Measurements from ENCODE around the gene AEBP2. TPM values are rescaled to one million over a fixed set of nuclear protein-coding genes. Genes with fewer than 3 reads are reported as not detected.

Gene AEBP2
- total and polyA plus RNA-seq, 2 of the 13 experiments (the other 11 are each of a cell fraction or from before 2014, with no cell fraction given): 9.2 to 17.9 TPM

DNA sequence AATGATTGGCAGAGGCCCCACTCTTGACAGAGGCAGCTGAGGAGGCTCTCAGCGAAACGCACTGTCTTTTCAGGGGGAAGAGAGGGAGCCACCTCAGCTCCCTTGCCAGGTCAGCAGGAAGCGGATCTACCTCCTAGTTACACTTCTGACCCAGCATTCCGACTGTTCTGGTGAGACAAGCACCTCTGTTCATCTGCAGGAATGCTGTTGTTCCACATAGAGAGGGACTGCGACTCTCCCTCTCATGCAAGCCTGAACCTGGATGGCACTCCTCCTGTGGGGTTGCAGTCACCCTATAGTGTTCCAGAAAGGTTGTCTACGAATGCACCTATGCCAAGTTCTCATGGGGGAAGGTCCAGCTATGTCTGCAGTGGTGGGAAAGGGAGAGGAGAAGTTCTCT, 37.1 kb upstream of the AEBP2 start:
- whole genome bisulfite sequencing (ENCODE audit: low lambda C conversion rate): 0% methylated on average over 2 of the region's 6 CpGs
- POLR2A ChIA-PET: interaction anchor here (0.9 to 2.0 kb wide), 2 partner anchors 11 to 37 kb away, joined by 3 to 8 read pairs; partner anchors contain the start of gene AEBP2
- in situ Hi-C loops (cut with HindIII; ENCODE audit: extremely low pct_ligation_motif_present, low pct_unique_long_range_greater_than_20kb) (no loop called here), intact Hi-C loops (cut with micrococcal nuclease; ENCODE audit: unreplicated experiment) (loop anchor here (5.0 kb wide), 1 partner anchor 35 kb away; the partner anchor contains the start of gene AEBP2)
- CTCF ChIA-PET (ENCODE audit: low intra/inter-chr PET ratio, low total read pairs): no interaction called here
- TF ChIP-seq FOXK2 (IDR thresholded peaks at IDR 0.05): no peak
- no peak for TF ChIP-seq TP53 (CRISPR knock-in tag; conservative IDR thresholded peaks at IDR 0.05)
- TF ChIP-seq, protein P1, sequence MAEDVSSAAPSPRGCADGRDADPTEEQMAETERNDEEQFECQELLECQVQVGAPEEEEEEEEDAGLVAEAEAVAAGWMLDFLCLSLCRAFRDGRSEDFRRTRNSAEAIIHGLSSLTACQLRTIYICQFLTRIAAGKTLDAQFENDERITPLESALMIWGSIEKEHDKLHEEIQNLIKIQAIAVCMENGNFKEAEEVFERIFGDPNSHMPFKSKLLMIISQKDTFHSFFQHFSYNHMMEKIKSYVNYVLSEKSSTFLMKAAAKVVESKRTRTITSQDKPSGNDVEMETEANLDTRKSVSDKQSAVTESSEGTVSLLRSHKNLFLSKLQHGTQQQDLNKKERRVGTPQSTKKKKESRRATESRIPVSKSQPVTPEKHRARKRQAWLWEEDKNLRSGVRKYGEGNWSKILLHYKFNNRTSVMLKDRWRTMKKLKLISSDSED (CRISPR knock-in tag; IDR thresholded peaks at IDR 0.05): no peak
- peak; percentile 57 for TF ChIP-seq TEAD3 (CRISPR knock-in tag; optimal IDR thresholded peaks at IDR 0.05; ENCODE audit: borderline replicate concordance)
- 0 out of 4 replicates have a peak, but pooled peaks of 1 of the 2 experiments have one; percentile 3 for TF ChIP-seq MAFK (conservative IDR thresholded peaks at IDR 0.05 in 1 of 2, IDR thresholded peaks at IDR 0.05 in 1 of 2; ENCODE audit: low read length in 2 of 2)
- no peak for TF ChIP-seq TBP (CRISPR knock-in tag; IDR thresholded peaks at IDR 0.05)
- FAIRE-seq (no peak), DNase-seq (ENCODE audit: low spot score) (peak; percentile 15), ATAC-seq (peak; percentile 77)
- H4K20me1 ChIP-seq (ENCODE audit: insufficient read depth, low read length): no peaks in the 10 kb centered on the region
- no peaks in the 10 kb centered on the region for H3K27me3 ChIP-seq (ENCODE audit: control insufficient read depth in 1 of 2, insufficient read depth in 2 of 2, low read length in 2 of 2)
- 0 out of 2 replicates have a peak overlapping the region, but pooled peaks have one; percentile 7 for H3K9ac ChIP-seq (ENCODE audit: insufficient read depth, low read depth, low read length)
- peak overlapping the region in 1 of 3 experiments; percentile 8; a peak in 1 of 6 replicates for H3K4me3 ChIP-seq (replicated peaks in 1 of 3; ENCODE audit: insufficient read depth in 1 of 3, low read depth in 2 of 3, low read length in 3 of 3)
- no peaks in the 10 kb centered on the region for H3K36me3 ChIP-seq (replicated peaks in 1 of 2; ENCODE audit: control insufficient read depth in 1 of 2, insufficient read depth in 2 of 2, low read length in 2 of 2)
- no TSS peak for BruUV-seq (replicated peaks)
- no peaks in the 10 kb centered on the region for H3K9me3 ChIP-seq (ENCODE audit: low read length)
- peak overlapping the region; percentile 24 for H2AFZ ChIP-seq (ENCODE audit: low read length)
- H3K4me1 ChIP-seq (ENCODE audit: insufficient read depth, low read length): peaks cover 29% of the 10 kb centered on the region
- no peak overlapping the region for H3K27ac ChIP-seq (ENCODE audit: extremely low read length, insufficient read depth, low read length)
- H3K79me2 ChIP-seq (ENCODE audit: insufficient read depth, low read length): no peaks in the 10 kb centered on the region
- H3K4me2 ChIP-seq (ENCODE audit: low read depth, low read length): peak overlapping the region; percentile 59

DNA sequence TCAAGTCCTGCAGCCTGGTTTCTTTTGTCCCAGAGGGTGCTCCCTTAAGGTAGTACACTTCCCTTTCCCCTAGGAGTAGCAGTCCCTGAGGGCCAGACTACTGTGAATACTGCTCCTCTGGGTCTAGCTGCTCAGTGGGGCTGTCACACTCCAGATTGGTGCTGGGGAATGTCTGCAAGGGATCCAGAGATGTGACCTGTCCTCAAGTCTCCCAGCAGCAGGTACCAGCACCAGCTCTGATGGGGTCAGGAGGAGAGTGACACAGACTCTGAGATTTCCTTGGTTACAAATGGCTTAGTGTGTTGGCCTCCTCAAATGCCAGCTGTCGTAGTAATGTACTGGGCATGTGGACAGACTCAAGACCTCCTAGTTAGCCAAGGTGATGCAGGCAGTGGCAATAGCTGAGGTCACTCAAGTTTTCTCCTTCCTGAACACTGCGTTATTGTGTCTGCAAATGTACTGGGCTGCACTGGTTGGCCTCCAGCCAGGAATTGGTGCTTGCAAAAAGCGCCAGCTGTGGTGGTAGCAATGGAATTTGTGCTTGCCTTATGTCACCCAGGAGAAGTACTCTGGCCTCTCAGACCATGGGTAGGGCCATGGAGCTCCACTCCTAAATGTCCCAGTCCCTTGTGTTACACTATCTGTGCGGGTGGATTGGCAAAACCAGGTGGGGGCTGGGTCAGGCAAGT, 36.4 kb upstream of the AEBP2 start:
- H3K4me2 ChIP-seq (ENCODE audit: low read depth, low read length): peak overlapping the region; percentile 59
- DNase-seq (ENCODE audit: low spot score): peak; percentile 78
- TF ChIP-seq ZNF292 (CRISPR knock-in tag; IDR thresholded peaks at IDR 0.05; ENCODE audit: borderline replicate concordance, low read depth) (peak; percentile 46; the same call in 1 of the 2 replicates), TAF1 (CRISPR knock-in tag; IDR thresholded peaks at IDR 0.05) (no peak), NFE2L2 (IDR thresholded peaks at IDR 0.05; ENCODE audit: low read length) (no peak), MTA1 (CRISPR knock-in tag; IDR thresholded peaks at IDR 0.05; ENCODE audit: borderline replicate concordance) (no peak), FOXA1 (IDR thresholded peaks at IDR 0.05) (no peak), FOXA1 (CRISPR knock-in tag; IDR thresholded peaks at IDR 0.05) (peak; percentile 6; the same call in 1 of the 2 replicates), REXO4 (CRISPR knock-in tag; IDR thresholded peaks at IDR 0.05; ENCODE audit: borderline replicate concordance) (no peak), NR2F2 (IDR thresholded peaks at IDR 0.05; ENCODE audit: borderline replicate concordance, low read depth) (no peak), ESRRA (CRISPR knock-in tag; IDR thresholded peaks at IDR 0.05; ENCODE audit: low read depth) (no peak)

More for the DNA sequence above, 36.4 kb upstream of the AEBP2 start:
- ChIA-PET CTCF (ENCODE audit: low intra/inter-chr PET ratio, low total read pairs) (no interaction called here), POLR2A (interaction anchor here (0.9 to 2.0 kb wide), 2 partner anchors 11 to 36 kb away, joined by 3 to 8 read pairs; partner anchors contain the start of gene AEBP2)
- FAIRE-seq (peak; percentile 80), ATAC-seq (peak; percentile 86)
- H2AFZ ChIP-seq (ENCODE audit: low read length): no peak overlapping the region
- no peaks in the 10 kb centered on the region for H3K36me3 ChIP-seq (replicated peaks in 1 of 2; ENCODE audit: control insufficient read depth in 1 of 2, insufficient read depth in 2 of 2, low read length in 2 of 2)
- no CpG with 5 or more reads among the region's 4 CpGs for WGBS (ENCODE audit: low lambda C conversion rate)
- H3K27ac ChIP-seq (ENCODE audit: extremely low read length, insufficient read depth, low read length): no peak overlapping the region
- no peaks in the 10 kb centered on the region for H3K27me3 ChIP-seq (ENCODE audit: control insufficient read depth in 1 of 2, insufficient read depth in 2 of 2, low read length in 2 of 2)
- peaks cover 29% of the 10 kb centered on the region for H3K4me1 ChIP-seq (ENCODE audit: insufficient read depth, low read length)
- no peaks in the 10 kb centered on the region for H3K9me3 ChIP-seq (ENCODE audit: low read length)
- H3K79me2 ChIP-seq (ENCODE audit: insufficient read depth, low read length): no peaks in the 10 kb centered on the region
- intact Hi-C loops (cut with micrococcal nuclease; ENCODE audit: unreplicated experiment): loop anchor here (5.0 kb wide), 1 partner anchor 34 kb away; the partner anchor contains the start of gene AEBP2
- H4K20me1 ChIP-seq (ENCODE audit: insufficient read depth, low read length): no peaks in the 10 kb centered on the region
- no TSS peak for BruUV-seq (replicated peaks)
- no peak overlapping the region for H3K9ac ChIP-seq (ENCODE audit: insufficient read depth, low read depth, low read length)
- in situ Hi-C loops (cut with HindIII; ENCODE audit: extremely low pct_ligation_motif_present, low pct_unique_long_range_greater_than_20kb): no loop called here
- H3K4me3 ChIP-seq (replicated peaks in 1 of 3; ENCODE audit: insufficient read depth in 1 of 3, low read depth in 2 of 3, low read length in 3 of 3): no peak overlapping the region; a peak in 1 of 6 replicates
